GM13977 (cell line): ENCODE measurements around the gene TRIO.

Experiments
- DNase-seq: peaks from one replicate; pipeline ENCODE4 v3.0.0; 2012; ENCODE audit warnings: low spot score
- in situ Hi-C: fragments of 300-500 bp; cut with MboI; formaldehyde crosslinking; loops from one replicate; pipeline ENCODE4 v1.12.0; 2022; ENCODE audit warnings: low sequenced_read_pairs, low pct_unique_long_range_greater_than_20kb, mixed read lengths, inconsistent platforms; ENCODE audit not compliant: unreplicated experiment
- TF ChIP-seq, protein P1 (sequence below): IDR thresholded peaks from 2 replicates; pipeline ENCODE4 v1.5.1; 2012; ENCODE audit warnings: mild to moderate bottlenecking, control low read depth; ENCODE audit not compliant: insufficient read depth; ENCODE audit errors: extremely low read depth, missing control alignments

The TRIO gene

DNA sequence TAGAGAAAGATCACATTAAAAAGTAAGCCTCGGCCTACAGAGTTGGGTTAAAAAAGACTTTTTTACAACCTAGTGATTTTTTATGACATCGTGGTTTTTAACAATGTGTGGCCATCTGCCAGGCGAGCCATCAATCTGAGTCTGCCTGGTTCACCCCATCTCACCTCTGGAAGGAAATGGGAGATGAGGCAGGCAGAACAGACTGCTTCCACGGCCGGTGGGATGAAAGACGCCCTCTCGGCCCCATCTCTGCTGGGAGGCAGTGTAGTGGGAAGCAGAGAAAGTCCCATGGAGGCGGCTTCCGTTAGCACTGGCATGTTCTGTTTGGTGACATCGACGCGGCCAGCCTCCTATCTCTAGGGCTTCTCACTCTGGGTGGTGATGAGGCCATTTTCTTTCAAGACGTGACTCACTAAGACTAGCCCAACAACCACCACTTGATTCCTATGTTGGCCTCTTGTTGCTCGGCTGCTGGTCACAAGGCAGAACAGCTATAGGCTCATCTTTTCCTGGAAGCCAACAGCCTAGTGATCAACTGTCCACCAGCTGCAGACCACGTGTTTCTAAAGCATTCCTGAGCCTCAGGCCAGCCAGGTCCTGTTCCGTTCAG is 306.0 kb downstream of the TRIO start:
- TF ChIP-seq, protein P1, sequence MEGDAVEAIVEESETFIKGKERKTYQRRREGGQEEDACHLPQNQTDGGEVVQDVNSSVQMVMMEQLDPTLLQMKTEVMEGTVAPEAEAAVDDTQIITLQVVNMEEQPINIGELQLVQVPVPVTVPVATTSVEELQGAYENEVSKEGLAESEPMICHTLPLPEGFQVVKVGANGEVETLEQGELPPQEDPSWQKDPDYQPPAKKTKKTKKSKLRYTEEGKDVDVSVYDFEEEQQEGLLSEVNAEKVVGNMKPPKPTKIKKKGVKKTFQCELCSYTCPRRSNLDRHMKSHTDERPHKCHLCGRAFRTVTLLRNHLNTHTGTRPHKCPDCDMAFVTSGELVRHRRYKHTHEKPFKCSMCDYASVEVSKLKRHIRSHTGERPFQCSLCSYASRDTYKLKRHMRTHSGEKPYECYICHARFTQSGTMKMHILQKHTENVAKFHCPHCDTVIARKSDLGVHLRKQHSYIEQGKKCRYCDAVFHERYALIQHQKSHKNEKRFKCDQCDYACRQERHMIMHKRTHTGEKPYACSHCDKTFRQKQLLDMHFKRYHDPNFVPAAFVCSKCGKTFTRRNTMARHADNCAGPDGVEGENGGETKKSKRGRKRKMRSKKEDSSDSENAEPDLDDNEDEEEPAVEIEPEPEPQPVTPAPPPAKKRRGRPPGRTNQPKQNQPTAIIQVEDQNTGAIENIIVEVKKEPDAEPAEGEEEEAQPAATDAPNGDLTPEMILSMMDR: no peak
- in situ Hi-C loops: no loop called here
- DNase-seq: no peak

DNA sequence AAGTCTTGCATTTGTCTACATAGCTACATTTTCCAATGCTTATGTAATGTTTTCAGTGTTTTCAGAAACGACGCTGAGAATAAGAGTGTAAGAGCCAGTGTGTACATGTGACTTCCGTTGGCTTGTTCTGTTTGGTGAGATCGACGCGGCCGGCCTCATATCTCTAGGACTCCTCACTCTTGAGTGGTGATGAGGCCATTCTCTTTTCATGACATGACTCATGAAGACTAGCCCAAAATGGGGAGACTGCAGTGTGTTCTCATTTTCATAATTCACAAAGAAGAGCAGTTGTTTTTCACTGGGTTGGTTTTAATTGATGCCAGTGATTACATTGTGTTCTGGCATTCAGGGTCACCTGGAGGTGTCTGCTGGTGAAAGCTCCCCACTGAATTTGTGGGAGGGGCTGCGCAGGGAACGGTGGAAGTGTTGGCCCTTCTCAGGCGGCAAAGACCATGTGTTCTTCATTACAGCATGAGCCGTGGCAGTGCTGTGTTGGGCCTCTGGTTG is 306.9 kb downstream of the TRIO start:
- peak; percentile 50 for DNase-seq
- in situ Hi-C loops: no loop called here
- TF ChIP-seq, protein P1: no peak

DNA sequence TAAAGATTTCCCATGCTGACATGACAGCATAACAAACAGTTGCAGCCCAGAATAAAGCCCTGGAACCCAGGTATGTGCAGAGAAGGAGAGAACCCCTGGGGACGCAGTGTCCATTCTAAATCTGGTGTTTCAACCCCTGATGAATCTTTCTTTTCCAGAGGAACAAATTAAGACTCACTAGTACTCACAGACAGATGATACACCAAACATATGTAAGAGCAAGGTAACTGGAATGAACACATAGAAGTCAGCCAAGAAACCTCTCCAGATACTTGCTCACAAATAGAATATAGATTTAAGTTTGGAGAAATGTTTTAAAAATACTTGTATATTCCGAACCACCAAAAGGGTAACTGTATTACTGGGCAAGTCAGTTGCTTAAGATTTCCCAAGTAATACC is 307.6 kb downstream of the TRIO start:
- in situ Hi-C loops: no loop called here

DNA sequence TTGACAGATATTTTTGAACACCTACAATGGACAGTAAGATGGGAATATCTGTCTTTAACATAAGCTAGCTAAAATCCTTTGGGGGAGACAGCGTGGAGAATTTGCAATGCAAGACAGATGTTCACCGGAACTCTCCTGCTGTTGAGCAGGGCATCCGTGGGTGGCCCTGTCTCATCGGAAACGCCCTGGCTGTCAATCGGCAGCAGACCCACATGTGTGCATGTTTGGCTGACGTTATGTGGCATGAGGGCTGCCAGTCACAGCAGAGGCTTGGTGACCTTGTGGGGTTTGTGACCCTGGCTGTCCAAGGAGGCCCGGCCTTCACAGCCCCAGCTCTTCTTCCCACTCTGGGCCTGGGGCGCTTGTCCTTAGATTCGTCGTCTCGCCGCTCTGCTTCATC is 308.7 kb downstream of the TRIO start:
- TF ChIP-seq, protein P1: no peak
- in situ Hi-C loops: no loop called here
- DNase-seq: no peak

More for the DNA sequence above, 307.6 kb downstream of the TRIO start:
- TF ChIP-seq, protein P1: no peak
- no peak for DNase-seq

DNA sequence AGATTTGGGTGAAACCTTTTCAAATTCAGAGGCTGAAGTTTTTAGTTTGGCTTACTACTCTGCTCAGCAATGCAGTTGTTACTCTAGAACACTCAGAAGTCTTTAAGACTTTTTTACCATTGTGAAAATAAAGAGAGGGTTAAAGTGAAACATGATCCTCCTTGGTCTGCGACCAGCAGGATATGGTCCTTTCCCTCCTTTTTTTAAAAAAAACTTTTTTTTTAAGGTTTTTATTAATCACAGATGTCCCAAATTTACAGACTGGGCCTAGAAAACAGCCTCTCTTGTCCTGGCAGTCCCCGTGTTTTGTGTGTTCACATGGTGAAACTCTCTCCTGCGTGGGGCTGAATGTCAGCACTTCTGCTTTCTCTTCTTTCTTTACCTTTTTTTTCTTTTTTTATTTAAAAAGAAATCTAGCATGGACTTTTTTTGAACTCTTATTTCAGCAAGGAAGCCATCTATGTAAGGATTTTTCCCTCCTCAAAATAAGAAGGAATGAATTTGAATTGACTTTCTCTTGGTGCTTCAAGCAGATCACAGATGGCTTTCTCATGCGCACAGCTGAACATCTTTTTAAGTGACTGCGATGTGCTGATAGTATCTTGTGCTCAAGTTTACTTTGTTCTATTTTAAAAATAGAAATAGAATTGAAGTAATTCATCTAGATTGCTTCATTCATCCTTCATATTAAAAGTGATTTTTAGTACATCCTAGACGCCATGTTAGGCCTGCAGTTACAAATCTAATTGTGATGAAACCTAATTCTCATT is 309.7 kb downstream of the TRIO start:
- TF ChIP-seq, protein P1: no peak
- DNase-seq: no peak
- in situ Hi-C loops: no loop called here

DNA sequence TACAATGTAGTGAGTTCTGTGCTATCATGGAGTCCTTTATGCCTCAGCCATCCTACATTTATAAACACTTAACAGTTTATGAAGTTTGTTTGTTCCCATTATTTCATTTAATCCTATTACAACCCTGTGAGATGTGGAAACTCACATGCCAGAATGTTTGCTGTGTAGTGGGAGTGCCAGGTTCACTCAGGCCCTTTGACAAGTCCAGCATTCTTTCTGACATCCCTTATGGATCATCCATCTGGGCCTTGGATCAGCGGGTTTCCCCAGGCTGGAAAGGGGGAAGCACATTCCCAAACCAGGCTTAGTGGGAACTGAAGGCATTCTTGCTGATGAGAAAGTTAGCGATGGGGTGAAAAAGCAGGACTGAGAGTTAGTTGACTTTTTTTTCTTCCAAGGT is 310.3 kb downstream of the TRIO start:
- no peak for DNase-seq
- TF ChIP-seq, protein P1: no peak
- in situ Hi-C loops: no loop called here
